BE2C (cell line): ENCODE data around the gene CDC25B.
"Not testable (repeated sequence)": the region's sequence is repeated elsewhere in the genome, so short reads cannot be mapped to it uniquely, and the experiment has no call there.

ENCODE experiments used
- DNase-seq: peaks from one replicate; pipeline ENCODE4 v3.0.0-alpha.2; 2020
- H3K27me3 ChIP-seq: fragments of 250-450 bp; sonication (Bioruptor Pico); 2 replicates; pipeline ENCODE4 v1.5.1; 2020; ENCODE audit warnings: mild to moderate bottlenecking
- H3K36me3 ChIP-seq: fragments of 250-450 bp; sonication (Bioruptor Pico); 2 replicates; pipeline ENCODE4 v1.5.1; 2020; ENCODE audit warnings: mild to moderate bottlenecking
- H3K4me1 ChIP-seq: fragments of 250-450 bp; sonication (Bioruptor Pico); 2 replicates; pipeline ENCODE4 v1.5.1; 2020
- H3K4me3 ChIP-seq: 2 replicates; pipeline ENCODE4 v1.5.1; 2011; ENCODE audit warnings: low read depth, low read length
- H3K9me3 ChIP-seq: fragments of 250-450 bp; sonication (Bioruptor Pico); 2 replicates; pipeline ENCODE4 v1.5.1; 2020
- CTCF ChIP-seq: IDR thresholded peaks from 2 replicates; pipeline ENCODE4 v1.5.1; 2012; ENCODE audit warnings: mild to moderate bottlenecking, low read depth, low read length

CDC25B gene

GRCh38 chr20:3842348-3842930 lies 46.3 kb downstream of the CDC25B start:
- DNase-seq, result no peak
- Histone ChIP-seq H3K27me3 (no peaks in the 10 kb centered on the region), H3K36me3 (no peaks in the 10 kb centered on the region), H3K9me3 (no peaks in the 10 kb centered on the region), H3K4me3 (no peak overlapping the region), H3K4me1 (peaks cover 5% of the 10 kb centered on the region; the same call in 1 of the 2 replicates)
- no peak for TF ChIP-seq CTCF

- peak; percentile 54 for DNase-seq
- Histone ChIP-seq H3K36me3 (no peaks in the 10 kb centered on the region), H3K27me3 (no peaks in the 10 kb centered on the region), H3K9me3 (no peaks in the 10 kb centered on the region), H3K4me3 (no peak overlapping the region), H3K4me1 (peaks cover 5% of the 10 kb centered on the region; the same call in 1 of the 2 replicates)
- no peak for TF ChIP-seq CTCF
Observed at GRCh38 chr20:3843490-3843889, 47.4 kb downstream of the CDC25B start.

GRCh38 chr20:3843990-3844619 lies 48.0 kb downstream of the CDC25B start:
- not testable (repeated sequence) for H3K27me3 ChIP-seq, H3K9me3 ChIP-seq, H3K36me3 ChIP-seq, H3K4me1 ChIP-seq, DNase-seq, H3K4me3 ChIP-seq

GRCh38 chr20:3846378-3846739 lies 50.2 kb downstream of the CDC25B start:
- H3K36me3 ChIP-seq, result no peaks in the 10 kb centered on the region
- no peak for TF ChIP-seq CTCF
- no peaks in the 10 kb centered on the region for H3K27me3 ChIP-seq
- H3K4me1 ChIP-seq, result peaks cover 5% of the 10 kb centered on the region; the same call in 1 of the 2 replicates
- no peaks in the 10 kb centered on the region for H3K9me3 ChIP-seq
- H3K4me3 ChIP-seq, result peak overlapping the region; percentile 91
- no peak for DNase-seq

- H3K4me1 ChIP-seq, result peaks cover 5% of the 10 kb centered on the region; the same call in 1 of the 2 replicates
- no peaks in the 10 kb centered on the region for H3K36me3 ChIP-seq
- H3K4me3 ChIP-seq, result peak within 1 kb of the TSS; percentile 91
- DNase-seq, result peak; percentile 96
- TF ChIP-seq CTCF, result no peak
- no peaks in the 10 kb centered on the region for H3K27me3 ChIP-seq
- H3K9me3 ChIP-seq, result no peaks in the 10 kb centered on the region
Observed at GRCh38 chr20:3846740-3847428, 50.8 kb downstream of the CDC25B start, which contains the start of gene MAVS. Gene MAVS, plus strand, starts transcription at chr20:3846834. Its CDS starts 7,791 bp downstream, at chr20:3854625.

GRCh38 chr20:3847429-3847940 lies 51.4 kb downstream of the CDC25B start:
- Histone ChIP-seq H3K4me3 (peak overlapping the region; percentile 91), H3K4me1 (peaks cover 5% of the 10 kb centered on the region; the same call in 1 of the 2 replicates), H3K9me3 (no peaks in the 10 kb centered on the region), H3K36me3 (no peaks in the 10 kb centered on the region), H3K27me3 (no peaks in the 10 kb centered on the region)
- no peak for DNase-seq
- no peak for TF ChIP-seq CTCF
